Endothelial cell of umbilical vein (primary cell): Measurements from ENCODE around the gene SH3RF1. TPM values are rescaled to one million over a fixed set of nuclear protein-coding genes. Genes with fewer than 3 reads are reported as not detected.

Source experiments
- BruUV-seq: library from RNA; stranded (reverse); fragments of 400-500 nt; replicated peaks from 2 replicates; lab custom pipeline; 2021; lab: Mats Ljungman, UMichigan
- CTCF ChIA-PET: fragments of 300-600, 350-600 bp; sonication (Branson Sonifier 250); formaldehyde crosslinking; loops from one replicate; lab custom pipeline; 2021; ENCODE audit warnings: antibody characterized with exemption, inconsistent platforms; lab: Charles Lee
- POLR2A ChIA-PET: fragments of 300-600, 350-600 bp; sonication (Branson Sonifier 250); formaldehyde crosslinking; loops from one replicate; lab custom pipeline; 2021; ENCODE audit warnings: antibody characterized with exemption, inconsistent platforms; lab: Charles Lee
- DNase-seq: peaks from one replicate; pipeline ENCODE4 v3.0.0-alpha.2; 2011; ENCODE audit warnings: low read depth, low spot score
- FAIRE-seq: peaks from 2 replicates; lab custom pipeline; 2011; peaks lifted over from hg19 to GRCh38; lab: Jason Lieb, UNC
- H2AFZ ChIP-seq: 2 replicates; pipeline ENCODE4 v1.6.0; 2012; ENCODE audit warnings: low read depth, low read length, control low read depth, inconsistent platforms
- H3K27ac ChIP-seq: 2 replicates; pipeline ENCODE4 v1.5.1; 2011; ENCODE audit warnings: low read depth, mild to moderate bottlenecking, control low read depth, low read length, moderate library complexity; ENCODE audit not compliant: insufficient read depth
- H3K27me3 ChIP-seq, 2 experiments: 2 replicates each; pipeline versions ENCODE4 v1.6.0 to v1.6.1; 2011; ENCODE audit warnings: low read length in 2 of 2, mixed read lengths in 1 of 2; ENCODE audit not compliant: control insufficient read depth in 2 of 2, insufficient read depth in 2 of 2
- H3K36me3 ChIP-seq, 2 experiments: 2 replicates in 1 of 2; 3 replicates in 1 of 2; pipeline ENCODE4 v1.5.1; 2011; ENCODE audit warnings: low read length in 2 of 2, mild to moderate bottlenecking in 1 of 2, moderate library complexity in 1 of 2; ENCODE audit not compliant: control insufficient read depth in 2 of 2, insufficient read depth in 2 of 2; ENCODE audit errors: extremely low read depth in 1 of 2
- H3K4me1 ChIP-seq: 3 replicates; pipeline ENCODE4 v1.5.1; 2011; ENCODE audit warnings: mild to moderate bottlenecking, low read length; ENCODE audit not compliant: control insufficient read depth, insufficient read depth; ENCODE audit errors: extremely low read depth
- H3K4me2 ChIP-seq: 2 replicates; pipeline ENCODE4 v1.6.1; 2011; ENCODE audit warnings: low read length, control low read depth, mixed read lengths; ENCODE audit not compliant: insufficient read depth
- H3K4me3 ChIP-seq, 3 experiments: fragments of 200-600 bp in 1 of 3; sonication (generic), shearing (Covaris generic) in 1 of 3; replicated peaks in 1 of 3; 2 replicates each; pipeline ENCODE4 v1.5.1; 2011 to 2016; ENCODE audit warnings: control low read depth in 3 of 3, low read length in 3 of 3, mild to moderate bottlenecking in 2 of 3, inconsistent platforms in 1 of 3, low read depth in 1 of 3, moderate library complexity in 1 of 3; ENCODE audit not compliant: insufficient read depth in 1 of 3
- H3K79me2 ChIP-seq: 2 replicates; pipeline ENCODE4 v1.6.0; 2012; ENCODE audit warnings: low read length, inconsistent platforms; ENCODE audit not compliant: control insufficient read depth, insufficient read depth
- H3K9ac ChIP-seq: replicated peaks from 2 replicates; pipeline ENCODE3; 2011; ENCODE audit warnings: low read length, control low read depth; ENCODE audit not compliant: insufficient read depth; ENCODE audit errors: extremely low read depth
- H3K9me1 ChIP-seq: replicated peaks from 3 replicates; pipeline ENCODE4 v1.6.0; 2011; ENCODE audit warnings: mild to moderate bottlenecking, low read length; ENCODE audit not compliant: control insufficient read depth, insufficient read depth; ENCODE audit errors: extremely low read depth
- H3K9me3 ChIP-seq: replicated peaks from 2 replicates; pipeline ENCODE4 v1.5.1; 2012; ENCODE audit warnings: low read length, inconsistent platforms; ENCODE audit not compliant: control insufficient read depth, insufficient read depth
- H4K20me1 ChIP-seq: replicated peaks from 2 replicates; pipeline ENCODE3; 2011; ENCODE audit warnings: mild to moderate bottlenecking, low read length; ENCODE audit not compliant: control insufficient read depth, insufficient read depth; ENCODE audit errors: extremely low read depth
- EZH2 ChIP-seq: IDR thresholded peaks from 2 replicates; pipeline ENCODE4 v1.6.1; 2012; ENCODE audit warnings: borderline replicate concordance, low read depth, mild to moderate bottlenecking, moderate library complexity, low read length, inconsistent platforms; ENCODE audit not compliant: severe bottlenecking
- FOS ChIP-seq: IDR thresholded peaks from 2 replicates; pipeline ENCODE4 v1.6.1; 2011; ENCODE audit warnings: mild to moderate bottlenecking, low read length, moderate library complexity, borderline replicate concordance; ENCODE audit not compliant: insufficient read depth
- GATA2 ChIP-seq: IDR thresholded peaks from 2 replicates; pipeline ENCODE4 v1.7.0; 2011; ENCODE audit warnings: low read depth, mild to moderate bottlenecking, moderate library complexity, mixed read lengths, low read length; ENCODE audit not compliant: insufficient read length, insufficient read depth
- JUN ChIP-seq: IDR thresholded peaks from 2 replicates; pipeline ENCODE4 v1.6.1; 2011; ENCODE audit warnings: borderline replicate concordance, low read depth; ENCODE audit not compliant: insufficient read length, insufficient read depth
- MYC ChIP-seq: IDR thresholded peaks from one replicate; pipeline ENCODE4 v1.6.1; 2011; ENCODE audit warnings: mild to moderate bottlenecking, low read depth, low read length
- POLR2A ChIP-seq: IDR thresholded peaks from 2 replicates; pipeline ENCODE4 v1.6.1; 2012; ENCODE audit warnings: low read depth, mild to moderate bottlenecking, control low read depth, low read length
- POLR2AphosphoS5 ChIP-seq: IDR thresholded peaks from 2 replicates; pipeline ENCODE4 v1.6.1; 2012; ENCODE audit warnings: low read depth, mild to moderate bottlenecking, control low read depth, low read length, moderate library complexity; ENCODE audit not compliant: insufficient read depth
- dilution Hi-C: fragments of 300-500 bp; cut with MboI; formaldehyde crosslinking; loops from one replicate; pipeline ENCODE4 v1.15.0; 2019; ENCODE audit warnings: low sequenced_read_pairs; ENCODE audit not compliant: extremely low pct_ligation_motif_present
- intact Hi-C: fragments of 100-400 bp; cut with micrococcal nuclease; formaldehyde crosslinking; loops from one replicate; pipeline ENCODE4 v1.10.0; 2022
- polyA plus RNA-seq, 4 experiments: library from polyadenylated mRNA; depleted of rRNA in 3 of 4; stranded (reverse) in 3 of 4; unstranded in 1 of 4; fragments of >200 nt; gene quantifications; 2 replicates each; pipeline versions ENCODE4 v1.2.1 to v1.2.3, GENCODE V29; 2011 to 2012; ENCODE audit warnings: missing spikeins in 1 of 4
- total RNA-seq: library from RNA; stranded (reverse); gene quantifications from 2 replicates; pipeline ENCODE4 v1.2.3, GENCODE V29; 2021
- TF ChIP-seq, protein P1 (sequence below), 2 donors: IDR thresholded peaks; 1 replicate in 1 of 2; 2 replicates in 1 of 2; pipeline ENCODE4 v1.5.1; 2011; ENCODE audit warnings: low read length in 2 of 2, mild to moderate bottlenecking in 2 of 2, moderate library complexity in 2 of 2, control low read depth in 1 of 2, inconsistent platforms in 1 of 2, low read depth in 1 of 2; ENCODE audit not compliant: insufficient read depth in 1 of 2; ENCODE audit errors: extremely low read depth in 1 of 2
- TF ChIP-seq, protein P2 (sequence below): IDR thresholded peaks from 2 replicates; pipeline ENCODE4 v1.6.1; 2011; ENCODE audit not compliant: insufficient read depth, insufficient read length

The SH3RF1 gene
- total and polyA plus RNA-seq, 2 donors (not counting 3 experiments of a cell fraction or from before 2014, with no cell fraction given), result 16.2 to 24.9 TPM

DNA sequence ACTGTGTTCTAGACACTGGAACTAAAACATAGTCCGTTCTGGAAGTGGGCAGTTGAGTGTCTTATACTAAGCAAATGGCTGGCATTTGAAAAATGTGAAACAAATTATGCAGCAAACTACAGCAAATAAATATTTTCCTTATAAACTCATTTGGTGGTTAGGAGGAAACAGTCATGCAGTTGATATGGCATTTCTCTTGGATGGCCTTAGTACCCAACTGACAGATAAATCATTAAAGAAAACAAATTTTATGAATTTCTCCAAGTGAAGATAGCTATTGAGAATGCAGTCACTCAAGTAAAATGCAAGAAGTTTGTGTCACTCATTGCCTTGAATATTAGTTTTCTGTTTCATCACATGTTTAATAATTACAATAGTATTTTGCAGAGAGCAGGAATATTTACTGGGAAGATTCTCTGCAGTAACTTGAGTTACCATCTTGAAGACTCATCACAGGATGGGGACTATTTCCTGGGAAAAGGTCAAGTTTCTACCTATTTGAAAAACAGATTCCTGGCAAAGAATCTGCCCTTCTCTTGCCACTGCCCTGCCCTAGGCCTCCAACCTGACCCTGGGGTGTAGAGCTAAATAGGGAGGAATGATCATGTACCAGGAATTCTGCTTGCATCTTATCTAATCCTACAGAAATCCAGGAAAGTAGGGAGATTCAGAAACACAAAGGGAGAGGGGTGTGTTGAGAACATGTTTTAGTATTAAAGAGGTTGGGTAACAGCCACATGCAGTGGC lies 105.9 kb downstream of the SH3RF1 start:
- FAIRE-seq (no peak), DNase-seq (no peak)
- Histone ChIP-seq H3K9me3 (no peaks in the 10 kb centered on the region), H3K4me3 (no peak overlapping the region), H2AFZ (no peak overlapping the region), H3K9me1 (no peaks in the 10 kb centered on the region), H3K4me2 (no peak overlapping the region), H3K79me2 (peaks cover 72% of the 10 kb centered on the region), H3K27me3 (no peaks in the 10 kb centered on the region), H3K4me1 (peaks cover 20% of the 10 kb centered on the region), H3K27ac (no peak overlapping the region), H3K36me3 (no peaks in the 10 kb centered on the region), H3K9ac (no peak overlapping the region), H4K20me1 (no peaks in the 10 kb centered on the region)
- ChIA-PET POLR2A (no interaction called here), CTCF (no interaction called here)
- TF ChIP-seq, protein P1, sequence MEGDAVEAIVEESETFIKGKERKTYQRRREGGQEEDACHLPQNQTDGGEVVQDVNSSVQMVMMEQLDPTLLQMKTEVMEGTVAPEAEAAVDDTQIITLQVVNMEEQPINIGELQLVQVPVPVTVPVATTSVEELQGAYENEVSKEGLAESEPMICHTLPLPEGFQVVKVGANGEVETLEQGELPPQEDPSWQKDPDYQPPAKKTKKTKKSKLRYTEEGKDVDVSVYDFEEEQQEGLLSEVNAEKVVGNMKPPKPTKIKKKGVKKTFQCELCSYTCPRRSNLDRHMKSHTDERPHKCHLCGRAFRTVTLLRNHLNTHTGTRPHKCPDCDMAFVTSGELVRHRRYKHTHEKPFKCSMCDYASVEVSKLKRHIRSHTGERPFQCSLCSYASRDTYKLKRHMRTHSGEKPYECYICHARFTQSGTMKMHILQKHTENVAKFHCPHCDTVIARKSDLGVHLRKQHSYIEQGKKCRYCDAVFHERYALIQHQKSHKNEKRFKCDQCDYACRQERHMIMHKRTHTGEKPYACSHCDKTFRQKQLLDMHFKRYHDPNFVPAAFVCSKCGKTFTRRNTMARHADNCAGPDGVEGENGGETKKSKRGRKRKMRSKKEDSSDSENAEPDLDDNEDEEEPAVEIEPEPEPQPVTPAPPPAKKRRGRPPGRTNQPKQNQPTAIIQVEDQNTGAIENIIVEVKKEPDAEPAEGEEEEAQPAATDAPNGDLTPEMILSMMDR (IDR thresholded peaks at IDR 0.05; ENCODE audit: extremely low read depth in 1 of 2, insufficient read depth in 1 of 2, low read depth in 1 of 2, low read length in 2 of 2), result no peak
- TF ChIP-seq GATA2, result no peak
- no peak for TF ChIP-seq POLR2AphosphoS5
- no peak for TF ChIP-seq FOS
- TF ChIP-seq, protein P2, sequence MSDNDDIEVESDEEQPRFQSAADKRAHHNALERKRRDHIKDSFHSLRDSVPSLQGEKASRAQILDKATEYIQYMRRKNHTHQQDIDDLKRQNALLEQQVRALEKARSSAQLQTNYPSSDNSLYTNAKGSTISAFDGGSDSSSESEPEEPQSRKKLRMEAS, result no peak
- TF ChIP-seq EZH2, result no peak
- no peak for TF ChIP-seq MYC
- TF ChIP-seq POLR2A, result no peak
- no peak for TF ChIP-seq JUN
- intact Hi-C loops, result no loop called here
- BruUV-seq, result no TSS peak
- dilution Hi-C loops, result no loop called here
